GM21526 (cell line): ENCODE data around the gene ROBO3.

Experiments
- ATAC-seq: cut with Tn5 transposase; IDR thresholded peaks from one replicate; pipeline ENCODE4 v1.9.1; 2021; ENCODE audit warnings: moderate library complexity; ENCODE audit not compliant: unreplicated experiment, low FRiP score

The ROBO3 gene

DNA sequence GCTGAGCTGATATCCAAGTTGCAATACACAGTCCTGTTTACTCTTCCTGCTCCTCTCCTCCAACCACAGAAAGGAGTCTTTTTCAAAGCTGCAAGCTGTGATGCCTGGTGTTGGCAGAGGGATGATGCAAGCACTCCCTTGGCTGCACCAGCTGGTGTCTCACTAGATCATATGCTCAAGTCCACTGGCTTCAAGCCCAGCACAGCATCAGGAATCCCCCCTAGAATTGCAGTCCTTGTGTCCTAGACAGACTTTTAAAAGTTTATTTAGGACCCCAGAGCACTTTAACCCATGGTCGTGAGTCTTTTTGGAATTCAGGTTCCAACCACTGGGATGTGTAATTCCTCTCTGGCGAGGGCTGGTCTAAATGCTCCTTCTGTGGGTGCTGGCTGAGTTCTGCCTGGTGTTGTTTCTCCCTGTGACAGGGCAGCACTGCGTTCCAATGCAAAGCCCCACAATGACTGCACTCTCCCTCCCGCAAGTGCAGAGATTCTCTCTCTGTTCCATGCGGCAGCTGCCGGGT is 51.9 kb downstream of the ROBO3 start:
- no peak for ATAC-seq

DNA sequence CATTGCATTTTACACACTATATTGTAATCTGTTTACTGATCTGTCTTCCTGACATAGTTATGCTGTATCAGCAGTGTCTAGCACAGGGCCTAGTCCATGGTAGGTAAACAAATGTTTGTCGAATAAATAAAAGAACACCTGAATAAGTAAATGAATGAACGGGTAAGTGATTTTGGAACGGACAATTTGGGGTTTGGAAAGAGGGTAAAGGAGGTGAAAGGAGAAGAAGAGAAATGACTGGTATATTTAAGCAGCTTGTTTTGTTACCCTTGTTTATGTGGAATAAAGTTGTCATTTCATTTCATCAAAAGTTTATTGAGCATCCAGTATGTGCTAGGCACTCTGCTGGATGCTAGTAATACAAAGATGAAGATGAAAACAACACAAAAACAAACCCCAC is 53.7 kb downstream of the ROBO3 start, which contains the start of gene HEPN1:
TSS of gene HEPN1 (plus strand) at position 301 of the 400 bp plus-strand sequence.
- no peak for ATAC-seq

DNA sequence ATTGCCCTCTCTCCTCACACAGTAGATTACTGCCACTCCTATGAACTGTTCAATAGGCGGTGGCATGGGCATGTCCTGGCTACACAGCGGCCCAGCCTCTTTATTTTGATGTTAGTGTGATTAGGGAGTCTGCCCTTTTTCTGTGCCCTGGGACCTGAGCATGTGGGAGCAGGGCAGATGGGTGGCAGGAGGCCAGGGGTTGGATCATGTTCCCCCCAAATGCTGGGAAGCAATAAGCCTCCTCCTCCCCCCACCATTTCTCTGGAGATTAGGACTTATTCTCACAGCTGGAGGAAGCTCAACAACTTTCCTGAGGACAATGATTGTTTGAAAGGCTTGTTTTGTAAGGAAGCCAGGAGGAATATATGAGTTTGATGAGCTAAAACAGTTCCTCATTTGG is 54.7 kb downstream of the ROBO3 start:
- ATAC-seq, result no peak

DNA sequence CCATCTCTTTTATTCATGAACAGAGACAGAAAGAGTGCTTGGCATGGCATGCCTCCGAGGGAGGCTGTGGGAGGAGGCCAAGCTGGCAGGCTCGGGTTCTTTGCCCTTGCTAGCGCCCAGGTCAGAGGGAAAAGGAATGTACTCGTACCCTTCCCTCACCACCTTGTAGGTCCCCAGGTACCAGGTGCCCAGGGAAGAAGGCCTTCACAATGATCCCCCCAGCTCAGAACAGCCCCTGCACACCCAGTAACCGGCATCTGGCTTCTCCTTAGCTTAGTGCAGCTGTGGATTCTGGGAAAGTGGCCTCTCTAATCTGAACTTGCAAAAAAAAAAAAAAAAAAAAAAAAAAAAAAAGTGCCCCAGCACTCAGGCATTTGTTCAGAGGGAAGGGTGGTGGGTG is 55.1 kb downstream of the ROBO3 start:
- no peak for ATAC-seq

DNA sequence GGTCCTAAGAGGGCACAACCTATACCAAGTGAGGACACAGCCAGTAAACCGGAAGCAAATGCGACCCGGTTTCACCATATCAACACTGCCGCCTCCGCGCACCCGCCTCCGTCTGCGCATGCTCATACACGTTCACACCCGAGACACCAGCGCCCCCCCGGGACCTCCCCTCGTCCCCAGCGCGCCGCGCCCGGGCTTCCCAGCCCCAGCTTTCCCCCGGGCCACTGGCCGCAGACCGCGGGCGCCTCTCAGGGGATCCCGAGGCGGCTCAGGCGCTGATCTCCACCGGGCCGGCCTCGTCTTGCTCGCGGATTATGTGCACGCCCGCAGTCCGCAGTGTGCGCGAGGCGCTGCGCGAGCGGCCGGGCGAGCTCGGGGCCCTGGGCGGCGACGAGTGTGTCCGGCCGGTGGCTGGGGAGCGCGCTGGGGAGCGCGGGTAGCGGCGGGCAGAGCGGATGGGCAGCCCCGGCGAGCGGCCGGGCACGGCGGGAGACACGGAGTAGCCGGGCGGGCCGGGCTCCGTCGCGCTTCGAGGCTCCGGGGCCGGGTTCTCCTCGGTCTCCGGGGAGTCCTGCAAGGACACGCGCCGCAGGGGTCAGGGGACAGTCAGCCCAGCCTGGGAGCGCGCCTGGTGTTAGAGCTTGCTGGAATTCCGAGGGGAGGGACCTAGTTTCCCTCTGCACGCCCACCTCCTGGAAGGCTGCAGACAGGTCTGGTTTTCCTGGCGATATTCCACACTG is 55.8 kb downstream of the ROBO3 start:
- no peak for ATAC-seq

DNA sequence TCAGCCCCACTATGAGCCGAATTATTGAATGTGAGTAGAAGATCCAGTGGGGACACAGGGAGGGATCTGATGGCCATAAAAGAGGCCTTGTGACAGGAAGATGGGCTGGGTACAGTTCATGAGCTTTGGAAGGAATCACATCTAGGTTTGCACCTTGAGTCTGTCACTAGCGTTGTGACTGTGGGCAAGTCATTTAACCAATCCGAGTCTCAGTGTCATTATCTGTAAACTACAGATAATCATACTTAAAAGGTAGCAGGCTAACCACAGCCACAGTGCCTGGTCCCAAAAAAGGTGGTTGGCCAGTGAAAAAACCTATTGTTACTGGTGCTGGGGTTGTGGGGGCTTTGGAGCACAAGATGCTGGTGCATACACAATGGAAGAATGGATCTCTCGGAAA is 57.6 kb downstream of the ROBO3 start:
- ATAC-seq, result no peak

DNA sequence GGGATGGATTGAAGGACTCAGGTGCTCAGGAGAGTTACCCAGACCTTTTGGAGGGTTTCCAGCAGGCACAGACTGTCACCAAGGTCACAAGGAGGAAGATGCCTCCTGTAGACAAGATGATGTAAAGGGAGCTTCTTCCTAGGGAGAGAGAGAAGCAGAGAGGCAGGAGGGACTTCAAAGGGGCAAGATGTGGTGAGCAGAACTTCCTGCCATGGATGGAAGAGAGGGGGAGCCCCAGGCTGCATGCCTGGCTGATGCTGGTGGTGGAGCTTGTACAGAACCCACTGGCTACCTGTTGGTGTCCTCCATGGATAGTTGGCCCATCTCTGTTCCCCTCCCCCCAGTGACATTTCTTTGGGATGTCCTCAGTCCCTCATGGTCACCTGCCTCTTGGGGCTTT is 58.1 kb downstream of the ROBO3 start:
- no peak for ATAC-seq

DNA sequence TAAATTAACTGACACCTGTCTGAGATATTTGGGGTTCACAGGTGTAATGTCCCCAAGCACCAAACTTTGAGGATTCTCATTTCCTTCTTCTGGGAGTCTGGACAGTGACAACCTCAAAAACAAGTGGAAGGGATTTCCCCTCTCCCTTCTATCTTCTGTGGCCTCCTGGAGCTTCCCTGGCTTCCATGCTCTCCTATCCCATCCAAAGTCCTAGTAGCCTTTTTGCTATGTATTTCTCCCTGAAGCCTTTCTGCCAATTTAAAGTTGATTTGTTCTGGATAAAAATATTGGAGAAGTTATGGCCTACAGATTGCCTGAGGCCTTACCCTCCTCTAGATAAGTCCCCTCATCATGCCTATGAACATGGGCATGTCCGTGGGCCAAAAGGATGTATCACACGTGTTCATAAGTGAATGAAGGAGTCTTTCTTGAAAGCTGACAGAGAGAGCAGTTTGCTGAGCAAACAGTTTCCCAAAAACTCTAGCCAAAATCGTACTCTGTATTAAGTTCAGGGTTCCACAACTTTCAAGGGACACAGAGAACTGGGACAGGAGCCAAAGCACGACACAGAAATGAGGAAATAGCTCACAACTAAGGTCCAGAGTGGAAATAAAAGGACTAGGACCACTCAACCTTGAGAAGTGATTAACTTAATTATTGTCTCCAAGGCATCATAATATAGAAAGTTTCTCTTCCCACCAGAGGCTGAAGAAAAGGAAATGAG is 63.9 kb downstream of the ROBO3 start:
- ATAC-seq, result no peak

DNA sequence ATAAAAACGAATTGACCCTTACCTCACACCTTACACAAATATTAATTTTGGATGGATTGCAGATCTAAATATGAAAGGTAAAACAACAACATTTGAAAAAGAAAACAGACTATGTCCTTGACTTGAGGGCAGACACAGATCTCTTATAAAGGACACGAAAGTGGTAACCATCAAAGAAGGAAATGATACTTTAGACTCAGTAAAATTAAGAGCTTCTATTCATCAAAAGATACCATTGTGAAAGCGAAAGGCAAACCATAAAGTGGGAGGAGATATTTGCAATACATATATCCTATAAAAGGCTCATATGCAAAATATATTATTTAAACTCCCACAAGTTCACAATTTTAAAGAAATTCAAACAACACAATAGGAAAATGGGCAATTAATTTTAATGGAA is 65.6 kb downstream of the ROBO3 start:
- ATAC-seq, result peak; percentile 90
